K562 (cell line): Measurements from ENCODE around the gene ASB13. TPM values are rescaled to one million over a fixed set of nuclear protein-coding genes. Genes with fewer than 3 reads are reported as not detected.
"Not testable (repeated sequence)": the region's sequence is repeated elsewhere in the genome, so short reads cannot be mapped to it uniquely, and the experiment has no call there.

Source experiments
- ATAC-seq: fragments of 200-7000 bp; cut with Tn5 transposase; 3 replicates; pipeline ENCODE4 v1.9.1; 2020; ENCODE audit warnings: moderate library complexity
- BruUV-seq: library from RNA; stranded (reverse); fragments of 400-500 nt; replicated peaks from 2 replicates; lab custom pipeline; 2021; lab: Mats Ljungman, UMichigan
- CTCF ChIA-PET: fragments of 300-600 bp; formaldehyde crosslinking; extraction: SDS; loops from one replicate; lab custom pipeline; 2021; ENCODE audit warnings: low intra/inter-chr PET ratio; lab: Yijun Ruan, JAX
- POLR2A ChIA-PET: fragments of 300-600, 350-650 bp; sonication (Branson Sonifier 250); formaldehyde crosslinking; extraction: SDS; loops from one replicate; lab custom pipeline; 2021; ENCODE audit warnings: antibody characterized with exemption, inconsistent platforms; lab: Yijun Ruan, JAX
- DNase-seq, 4 experiments: peaks; one replicate each; pipeline versions ENCODE4 v3.0.0 to v3.0.0-alpha.2; 2011 to 2018; ENCODE audit warnings: low spot score in 3 of 4, mixed read lengths in 3 of 4; ENCODE audit errors: extremely low read depth in 1 of 4
- FAIRE-seq: peaks from 2 replicates; lab custom pipeline; 2011; peaks lifted over from hg19 to GRCh38; lab: Jason Lieb, UNC
- H2AFZ ChIP-seq: 2 replicates; pipeline ENCODE4 v1.6.0; 2011; ENCODE audit warnings: low read depth, low read length, control low read depth, inconsistent platforms
- H3K27ac ChIP-seq: fragments of 200-600 bp; 3 replicates; pipeline ENCODE4 v1.8.0; 2011; ENCODE audit warnings: low read depth, mild to moderate bottlenecking, control low read depth, inconsistent platforms, low read length, moderate library complexity, mixed read lengths; ENCODE audit errors: extremely low read depth
- H3K27me3 ChIP-seq, 2 experiments: fragments of 300-600 bp in 1 of 2; 2 replicates in 1 of 2; 3 replicates in 1 of 2; pipeline versions ENCODE4 v1.6.0 to v1.8.0; 2011; ENCODE audit warnings: inconsistent platforms in 2 of 2, low read length in 2 of 2, mild to moderate bottlenecking in 1 of 2, mixed read lengths in 1 of 2, moderate library complexity in 1 of 2; ENCODE audit not compliant: control insufficient read depth in 2 of 2, insufficient read depth in 2 of 2
- H3K36me3 ChIP-seq: fragments of 300-600 bp; 3 replicates; pipeline ENCODE4 v1.8.0; 2011; ENCODE audit warnings: mild to moderate bottlenecking, low read length, inconsistent platforms; ENCODE audit not compliant: control insufficient read depth, insufficient read depth
- H3K4me1 ChIP-seq, 2 experiments: fragments of 200-600 bp in 1 of 2; replicated peaks in 1 of 2; 2 replicates in 1 of 2; 3 replicates in 1 of 2; pipeline versions ENCODE4 v1.5.1 to v1.8.0; 2011; ENCODE audit warnings: inconsistent platforms in 2 of 2, low read length in 2 of 2, mild to moderate bottlenecking in 1 of 2, mixed read lengths in 1 of 2, moderate library complexity in 1 of 2; ENCODE audit not compliant: control insufficient read depth in 2 of 2, insufficient read depth in 2 of 2
- H3K4me2 ChIP-seq: 2 replicates; pipeline ENCODE4 v1.6.1; 2011; ENCODE audit warnings: low read length, control low read depth, inconsistent platforms, mixed read lengths; ENCODE audit not compliant: insufficient read depth
- H3K4me3 ChIP-seq: fragments of 200-600 bp; sonication (generic), shearing (Covaris generic); 2 replicates; pipeline ENCODE4 v1.5.1; 2016; ENCODE audit warnings: control low read depth, inconsistent platforms
- H3K79me2 ChIP-seq: fragments of 200-600 bp; 3 replicates; pipeline ENCODE4 v1.8.0; 2011; ENCODE audit warnings: low read length, inconsistent platforms; ENCODE audit not compliant: control insufficient read depth, insufficient read depth
- H3K9ac ChIP-seq, 2 experiments: 2 replicates each; pipeline versions ENCODE4 v1.6.0 to v1.6.1; 2011; ENCODE audit warnings: low read depth in 2 of 2, low read length in 2 of 2, control low read depth in 1 of 2, inconsistent platforms in 1 of 2, mild to moderate bottlenecking in 1 of 2, mixed read lengths in 1 of 2; ENCODE audit not compliant: insufficient read depth in 1 of 2
- H3K9me1 ChIP-seq: one replicate; pipeline ENCODE4 v1.6.0; 2011; ENCODE audit warnings: inconsistent platforms, mild to moderate bottlenecking, low read length, moderate library complexity; ENCODE audit not compliant: control insufficient read depth, insufficient read depth
- H3K9me3 ChIP-seq: replicated peaks from 2 replicates; pipeline ENCODE4 v1.5.1; 2011; ENCODE audit warnings: low read depth, low read length, inconsistent platforms; ENCODE audit not compliant: control insufficient read depth, insufficient read depth
- H4K20me1 ChIP-seq: replicated peaks from 2 replicates; pipeline ENCODE4 v1.6.1; 2011; ENCODE audit warnings: low read length, inconsistent platforms, mixed read lengths; ENCODE audit not compliant: control insufficient read depth, insufficient read depth
- EGR1 ChIP-seq: fragments of 450-650 bp; conservative IDR thresholded peaks from 2 replicates; pipeline ENCODE4 v1.6.1; 2017; ENCODE audit warnings: mild to moderate bottlenecking
- L3MBTL2 ChIP-seq: fragments of 450-650 bp; IDR thresholded peaks from 2 replicates; pipeline ENCODE4 v1.6.1; 2016; ENCODE audit warnings: mild to moderate bottlenecking, moderate library complexity
- MAFF ChIP-seq: IDR thresholded peaks from 2 replicates; pipeline ENCODE4 v1.6.1; 2012; ENCODE audit warnings: low read length, improper control_type of control experiment
- PTRF ChIP-seq: fragments of 450-650 bp; IDR thresholded peaks from 2 replicates; pipeline ENCODE4 v1.6.1; 2016; ENCODE audit warnings: mild to moderate bottlenecking, missing genetic modification characterization, missing compliant biosample characterization
- ZNF384 ChIP-seq: IDR thresholded peaks from 2 replicates; pipeline ENCODE4 v1.6.1; 2012; ENCODE audit warnings: low read depth, low read length, improper control_type of control experiment
- WGBS: fragments of 100-300 bp; shearing (Covaris generic); methylation state at CpG from one replicate; pipeline ENCODE4 v1.1.6; 2016; ENCODE audit warnings: low coverage, mixed read lengths; ENCODE audit not compliant: insufficient coverage; ENCODE audit errors: missing lambda C conversion rate; 5-methylcytosine and 5-hydroxymethylcytosine counted together
- in situ Hi-C: fragments of 300-500 bp; cut with MboI; formaldehyde crosslinking; loops from 4 replicates; pipeline ENCODE4 v1.15.0; 2018; ENCODE audit warnings: inconsistent platforms, mixed read lengths
- intact Hi-C: fragments of 100-400 bp; cut with micrococcal nuclease; formaldehyde crosslinking; loops from 2 replicates; pipeline ENCODE4 v1.14.2; 2022
- polyA plus RNA-seq, 8 experiments: library from polyadenylated mRNA; depleted of rRNA in 4 of 8; stranded (reverse) in 5 of 8; unstranded in 3 of 8; fragments of >200 nt; fragmentation: Nextera tagmentation in 2 of 8; fragmentation: Illumina TruSeq in 1 of 8; extraction: Ambion mirVana in 2 of 8; extraction: Trizol in 1 of 8; gene quantifications; 2 replicates each; pipeline versions ENCODE4 v1.2.1 to v1.2.3, GENCODE V29; 2011 to 2014; ENCODE audit warnings: inconsistent platforms in 1 of 8, missing spikeins in 1 of 8
- total RNA-seq, 7 experiments: library from RNA; depleted of rRNA in 6 of 7; stranded (reverse); fragments of >200 nt in 6 of 7; fragmentation: Illumina TruSeq in 2 of 7; extraction: Trizol in 2 of 7; gene quantifications; 2 replicates each; pipeline versions ENCODE4 v1.2.1 to v1.2.3, GENCODE V29; 2011 to 2021; ENCODE audit warnings: low replicate concordance in 1 of 7

ASB13 gene
- total and polyA plus RNA-seq, 9 of the 15 experiments (the other 6 are each of a cell fraction or from before 2014, with no cell fraction given) = 5.2 to 28.8 (median 16.9) TPM

- ATAC-seq (no peak), FAIRE-seq (peak; percentile 11), DNase-seq (no peak)
- CTCF ChIA-PET = no interaction called here
- Histone ChIP-seq H2AFZ (no peak overlapping the region), H3K4me2 (no peak overlapping the region), H3K9ac (no peak overlapping the region; a peak in 1 of 4 replicates), H3K27ac (no peak overlapping the region), H3K79me2 (no peaks in the 10 kb centered on the region), H3K9me3 (no peaks in the 10 kb centered on the region), H3K27me3 (no peaks in the 10 kb centered on the region), H4K20me1 (no peaks in the 10 kb centered on the region), H3K9me1 (no peaks in the 10 kb centered on the region), H3K36me3 (no peaks in the 10 kb centered on the region), H3K4me3 (no peak overlapping the region), H3K4me1 (peaks cover 19 to 23% of the 10 kb centered on the region in 2 experiments)
- TF ChIP-seq EGR1 (no peak), MAFF (no peak), PTRF (tag) (no peak), L3MBTL2 (peak; percentile 13; the same call in 1 of the 2 replicates)
- BruUV-seq = no TSS peak
- POLR2A ChIA-PET = interaction anchor here (1.2 kb wide), 1 partner anchor 14 kb away, joined by 3 read pairs; no protein-coding TSS in a partner anchor
- 28% methylated on average over 14 of the region's 14 CpGs for WGBS
- in situ Hi-C loops (no loop called here), intact Hi-C loops (no loop called here)
These were observed 71.9 kb downstream of the ASB13 start for GRCh38 chr10:5594271-5595049.

- in situ Hi-C loops, H3K9ac ChIP-seq, H3K36me3 ChIP-seq, H3K27me3 ChIP-seq, H4K20me1 ChIP-seq, DNase-seq, H3K4me3 ChIP-seq, ATAC-seq, BruUV-seq, H3K79me2 ChIP-seq, H3K4me2 ChIP-seq, intact Hi-C loops, H3K27ac ChIP-seq, FAIRE-seq, H3K9me1 ChIP-seq, H2AFZ ChIP-seq, H3K9me3 ChIP-seq: not testable (repeated sequence)
- ChIA-PET CTCF (interaction anchor here (0.6 kb wide), 1 partner anchor 461 kb away, joined by 3 read pairs; no protein-coding TSS in a partner anchor), POLR2A (interaction anchor here (0.7 kb wide), 1 partner anchor 126 kb away, joined by 3 read pairs; no protein-coding TSS in a partner anchor)
- 0 out of 2 replicates have a peak, but pooled peaks have one; percentile 19 for TF ChIP-seq ZNF384
- 50% methylated on average over 5 of the region's 6 CpGs for WGBS
- peaks cover 19 to 29% of the 10 kb centered on the region in 2 experiments for H3K4me1 ChIP-seq
These were observed 73.0 kb downstream of the ASB13 start for GRCh38 chr10:5593347-5593746.
